ENCODE measurements around the gene C1orf159.

DNA sequence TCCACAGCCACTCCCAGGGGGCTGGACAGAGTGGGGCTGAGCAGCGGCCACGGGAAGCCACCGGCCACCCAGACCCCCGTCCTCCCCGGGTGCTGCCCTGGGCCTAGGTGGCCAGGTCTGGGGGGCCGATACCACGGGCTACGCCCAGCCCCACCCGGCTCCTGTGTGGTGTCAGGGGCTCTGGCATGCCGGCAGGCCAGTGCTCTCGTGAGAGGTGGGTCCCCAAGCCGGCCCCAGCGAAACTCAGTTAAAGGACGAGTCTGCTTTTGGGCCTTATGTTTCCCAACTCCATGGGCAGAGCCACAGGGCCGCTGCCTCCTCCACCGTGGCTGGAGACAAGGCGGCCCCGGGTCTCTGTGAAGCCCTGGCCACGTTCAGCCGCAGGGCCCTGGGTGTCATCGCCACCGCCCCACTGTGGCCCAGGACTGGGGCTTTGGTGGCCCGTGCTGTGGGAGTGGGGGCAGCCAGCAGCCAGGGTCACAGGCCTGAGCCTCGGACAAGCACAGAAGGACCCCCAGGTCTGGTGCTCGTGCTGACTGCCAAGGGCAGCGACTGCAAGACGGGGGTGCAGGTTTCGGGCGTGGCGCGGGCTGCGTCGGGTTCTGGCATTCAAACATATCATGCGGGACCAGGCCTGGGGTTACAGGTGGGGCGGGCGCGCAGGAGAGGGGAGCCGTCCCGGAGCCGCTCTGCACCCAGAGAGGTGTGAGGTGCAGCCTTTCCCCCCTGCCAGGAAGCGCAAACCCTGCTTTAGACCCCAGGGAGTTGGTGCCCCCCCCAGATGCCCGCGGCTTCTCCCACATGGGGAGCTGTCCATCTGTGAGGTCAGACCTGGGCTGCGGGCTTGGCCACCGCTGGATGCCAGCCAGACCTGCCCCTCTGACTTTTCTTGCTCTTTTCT, 11.9 kb upstream of the C1orf159 start:
- TF ChIP-seq CTCF (IDR thresholded peaks at IDR 0.05; ENCODE audit: low read depth, low read length) = no peak
- TF ChIP-seq EZH2phosphoT487 (IDR thresholded peaks at IDR 0.05; ENCODE audit: low read depth) = no peak
